Liver (tissue), 9 donors: ENCODE results near the gene RBM20. TPM values are rescaled to one million over a fixed set of nuclear protein-coding genes. Genes with fewer than 3 reads are reported as not detected.
A peak's percentile ranks its signal among the peaks of the same experiment; 100 is the strongest.

Source experiments
- DNase-seq: peaks from one replicate; pipeline ENCODE4 v3.0.0-alpha.2; 2017; ENCODE audit warnings: low spot score
- H3K27ac ChIP-seq, 2 donors: one replicate each; pipeline ENCODE4 v1.7.0; 2013; ENCODE audit warnings: inconsistent platforms in 2 of 2, low read length in 2 of 2, control low read depth in 1 of 2, low read depth in 1 of 2, mild to moderate bottlenecking in 1 of 2
- H3K27me3 ChIP-seq, 4 donors: one replicate each; pipeline versions ENCODE4 v1.6.1 to v1.7.0; 2013; ENCODE audit warnings: low read length in 3 of 4, inconsistent platforms in 1 of 4, mild to moderate bottlenecking in 1 of 4, moderate library complexity in 1 of 4; ENCODE audit not compliant: control insufficient read depth in 4 of 4, insufficient read depth in 4 of 4
- H3K36me3 ChIP-seq, 4 donors: one replicate each; pipeline versions ENCODE4 v1.6.1 to v1.7.0; 2013; ENCODE audit warnings: low read length in 3 of 4, mild to moderate bottlenecking in 3 of 4, low read depth in 1 of 4, moderate library complexity in 1 of 4; ENCODE audit not compliant: control insufficient read depth in 4 of 4, insufficient read depth in 3 of 4
- H3K4me1 ChIP-seq, 4 donors: one replicate each; pipeline versions ENCODE4 v1.6.1 to v1.7.0; 2013; ENCODE audit warnings: low read length in 3 of 4, mild to moderate bottlenecking in 3 of 4, moderate library complexity in 1 of 4; ENCODE audit not compliant: control insufficient read depth in 4 of 4, insufficient read depth in 4 of 4
- H3K4me3 ChIP-seq, 3 donors: one replicate each; pipeline versions ENCODE4 v1.6.1 to v1.7.0; 2013; ENCODE audit warnings: low read length in 3 of 3, control low read depth in 1 of 3, low read depth in 1 of 3, mild to moderate bottlenecking in 1 of 3
- H3K9ac ChIP-seq, 2 donors: one replicate each; pipeline ENCODE4 v1.7.0; 2013; ENCODE audit warnings: low read length in 2 of 2, mild to moderate bottlenecking in 2 of 2, moderate library complexity in 2 of 2, control low read depth in 1 of 2, low read depth in 1 of 2
- H3K9me3 ChIP-seq, 4 donors: one replicate each; pipeline versions ENCODE4 v1.6.1 to v1.7.0; 2013; ENCODE audit warnings: low read length in 3 of 4; ENCODE audit not compliant: control insufficient read depth in 4 of 4
- ATF3 ChIP-seq: IDR thresholded peaks from 2 replicates; pipeline ENCODE4 v1.6.1; 2016; ENCODE audit warnings: antibody characterized with exemption
- EGR1 ChIP-seq, 2 donors: IDR thresholded peaks; 2 replicates each; pipeline ENCODE4 v1.6.1; 2016 to 2018; ENCODE audit warnings: antibody characterized with exemption in 2 of 2, low read depth in 2 of 2
- FOXA1 ChIP-seq: IDR thresholded peaks from 2 replicates; pipeline ENCODE4 v1.6.1; 2016; ENCODE audit warnings: antibody characterized with exemption
- FOXA2 ChIP-seq: IDR thresholded peaks from 2 replicates; pipeline ENCODE4 v1.6.1; 2016; ENCODE audit warnings: antibody characterized with exemption
- GABPA ChIP-seq, 2 donors: IDR thresholded peaks in 1 of 2; conservative IDR thresholded peaks in 1 of 2; 2 replicates each; pipeline ENCODE4 v1.6.1; 2016; ENCODE audit warnings: antibody characterized with exemption in 2 of 2, mild to moderate bottlenecking in 1 of 2, moderate library complexity in 1 of 2
- HNF4G ChIP-seq: IDR thresholded peaks from 2 replicates; pipeline ENCODE4 v1.6.1; 2016; ENCODE audit warnings: antibody characterized with exemption
- JUND ChIP-seq, 2 donors: IDR thresholded peaks; 2 replicates each; pipeline ENCODE4 v1.6.1; 2016; ENCODE audit warnings: antibody characterized with exemption in 2 of 2
- NR2F2 ChIP-seq: IDR thresholded peaks from 2 replicates; pipeline ENCODE4 v1.6.1; 2016; ENCODE audit warnings: antibody characterized with exemption
- SP1 ChIP-seq: IDR thresholded peaks from 2 replicates; pipeline ENCODE4 v1.6.1; 2018; ENCODE audit warnings: antibody characterized with exemption, mild to moderate bottlenecking
- TAF1 ChIP-seq: conservative IDR thresholded peaks from 2 replicates; pipeline ENCODE4 v1.6.1; 2016; ENCODE audit warnings: antibody characterized with exemption, mild to moderate bottlenecking
- YY1 ChIP-seq: IDR thresholded peaks from 2 replicates; pipeline ENCODE4 v1.6.1; 2016; ENCODE audit warnings: antibody characterized with exemption, mild to moderate bottlenecking
- WGBS: extraction: QIAGEN DNeasy Blood & Tissue Kit; methylation state at CpG from one replicate; pipeline ENCODE4 v1.1.7; 2013; 5-methylcytosine and 5-hydroxymethylcytosine counted together
- polyA plus RNA-seq, 2 donors: library from polyadenylated mRNA; stranded (reverse) in 1 of 2; unstranded in 1 of 2; fragments of 200-250 nt in 1 of 2; fragments of >200 nt in 1 of 2; fragmentation: Nextera tagmentation in 1 of 2; extraction: Ambion mirVana in 1 of 2; gene quantifications; one replicate each; pipeline versions ENCODE4 v1.2.1 to v1.2.3, GENCODE V29; 2013 to 2015
- total RNA-seq, 2 donors: library from RNA; depleted of rRNA; stranded (reverse); fragments of >200 nt; gene quantifications; one replicate each; pipeline ENCODE4 v1.2.3, GENCODE V29; 2014
- TF ChIP-seq, protein P1 (sequence below): fragments of 150-350 bp; IDR thresholded peaks from 2 replicates; pipeline ENCODE4 v1.5.1; 2017; ENCODE audit warnings: improper control_type of control experiment, low read depth, low read length; ENCODE audit not compliant: missing input control
- TF ChIP-seq, protein P2 (sequence below): IDR thresholded peaks from 2 replicates; pipeline ENCODE4 v1.6.1; 2016; ENCODE audit warnings: antibody characterized with exemption
- TF ChIP-seq, protein P3 (sequence below): IDR thresholded peaks from 2 replicates; pipeline ENCODE4 v1.6.1; 2016; ENCODE audit warnings: antibody characterized with exemption
- TF ChIP-seq, protein P4 (sequence below): IDR thresholded peaks from 2 replicates; pipeline ENCODE4 v1.6.1; 2016; ENCODE audit warnings: antibody characterized with exemption, mild to moderate bottlenecking
- donor health status: healthy.
- donor health status: healthy.
- donor health status: healthy.
- donor health status: healthy.
- donor health status: healthy.

The RBM20 gene
- under 1 TPM; 0.05 to 0.08 TPM for total RNA-seq
- under 1 TPM in 1 of 2 donors, not detected in 1; 0.03 TPM for polyA plus RNA-seq

DNA sequence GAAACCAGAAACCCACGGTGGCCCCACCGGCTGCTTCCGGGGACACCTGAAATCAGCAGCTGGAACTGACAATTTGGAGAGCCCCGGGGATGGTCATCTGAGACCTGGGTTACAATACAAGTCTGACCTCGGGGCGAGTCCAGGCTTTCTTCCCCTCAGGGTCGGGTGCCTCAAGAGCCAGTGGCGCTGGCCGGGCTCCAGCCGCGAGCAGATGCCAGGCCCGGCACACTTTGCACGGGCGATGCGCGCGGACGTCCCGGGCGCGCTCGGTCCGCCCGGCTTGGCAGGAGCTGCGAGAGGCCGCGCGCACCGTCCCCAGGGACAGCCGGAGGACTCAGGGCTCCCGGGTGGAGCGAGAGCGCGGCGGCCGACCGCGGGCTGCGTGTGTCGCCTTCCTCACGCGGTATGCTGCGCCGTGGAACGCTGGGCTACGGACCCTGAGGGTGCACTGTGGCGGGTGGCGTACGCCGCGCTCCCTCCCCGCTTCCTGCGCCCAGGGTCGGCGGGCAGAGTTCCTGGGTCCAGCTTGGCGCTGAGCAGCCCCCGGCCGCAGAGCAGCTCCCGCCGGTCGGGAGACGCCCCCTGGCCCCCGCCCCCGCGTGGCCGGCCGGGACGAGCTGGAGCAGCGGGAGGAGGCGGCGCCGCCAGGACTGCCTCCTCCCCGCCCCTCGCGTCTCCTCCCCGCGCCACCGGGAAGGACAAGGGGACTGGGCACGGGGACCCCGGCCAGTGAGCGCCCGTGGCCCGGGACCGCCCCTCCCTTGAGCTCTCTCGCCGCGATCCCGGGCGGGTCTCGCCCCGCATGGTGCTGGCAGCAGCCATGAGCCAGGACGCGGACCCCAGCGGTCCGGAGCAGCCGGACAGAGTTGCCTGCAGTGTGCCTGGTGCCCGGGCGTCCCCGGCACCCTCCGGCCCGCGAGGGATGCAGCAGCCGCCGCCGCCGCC, at the start of gene RBM20:
RBM20 (plus strand) TSS at position 684 of the 945 bp plus-strand sequence; CDS start at position 803, 119 bp downstream.
- no peak for DNase-seq
- Histone ChIP-seq H3K9ac (no peak within 1 kb of the TSS), H3K4me1 (peaks cover 3 to 22% (median 17%) of the 10 kb centered on the region in 4 donors), H3K36me3 (no peaks in the 10 kb centered on the region), H3K27me3 (peaks cover 0 to 25% (median 12%) of the 10 kb centered on the region in 4 donors), H3K9me3 (no peaks in the 10 kb centered on the region), H3K27ac (no peak within 1 kb of the TSS), H3K4me3 (peak within 1 kb of the TSS; percentile 31 to 65 (median 62))
- 1% methylated on average over 106 of the region's 106 CpGs for WGBS
- TF ChIP-seq JUND (IDR thresholded peaks at IDR 0.05) (no peak), YY1 (no peak), TAF1 (no peak)

- 81% methylated on average over 2 of the region's 2 CpGs for WGBS
- Histone ChIP-seq H3K9ac (no peak overlapping the region), H3K9me3 (no peaks in the 10 kb centered on the region), H3K27ac (no peak overlapping the region), H3K36me3 (peaks cover 0 to 40% (median 29%) of the 10 kb centered on the region in 4 donors), H3K27me3 (no peaks in the 10 kb centered on the region), H3K4me1 (no peaks in the 10 kb centered on the region), H3K4me3 (no peak overlapping the region)
- TF ChIP-seq GABPA (IDR thresholded peaks at IDR 0.05 in 1 of 2, conservative IDR thresholded peaks at IDR 0.05 in 1 of 2) (no peak), NR2F2 (no peak), JUND (IDR thresholded peaks at IDR 0.05) (no peak), ATF3 (no peak), TAF1 (no peak), EGR1 (IDR thresholded peaks at IDR 0.05; ENCODE audit: low read depth in 2 of 2) (no peak), FOXA2 (no peak), YY1 (no peak), FOXA1 (no peak), SP1 (no peak), HNF4G (no peak)
- TF ChIP-seq, protein P1, sequence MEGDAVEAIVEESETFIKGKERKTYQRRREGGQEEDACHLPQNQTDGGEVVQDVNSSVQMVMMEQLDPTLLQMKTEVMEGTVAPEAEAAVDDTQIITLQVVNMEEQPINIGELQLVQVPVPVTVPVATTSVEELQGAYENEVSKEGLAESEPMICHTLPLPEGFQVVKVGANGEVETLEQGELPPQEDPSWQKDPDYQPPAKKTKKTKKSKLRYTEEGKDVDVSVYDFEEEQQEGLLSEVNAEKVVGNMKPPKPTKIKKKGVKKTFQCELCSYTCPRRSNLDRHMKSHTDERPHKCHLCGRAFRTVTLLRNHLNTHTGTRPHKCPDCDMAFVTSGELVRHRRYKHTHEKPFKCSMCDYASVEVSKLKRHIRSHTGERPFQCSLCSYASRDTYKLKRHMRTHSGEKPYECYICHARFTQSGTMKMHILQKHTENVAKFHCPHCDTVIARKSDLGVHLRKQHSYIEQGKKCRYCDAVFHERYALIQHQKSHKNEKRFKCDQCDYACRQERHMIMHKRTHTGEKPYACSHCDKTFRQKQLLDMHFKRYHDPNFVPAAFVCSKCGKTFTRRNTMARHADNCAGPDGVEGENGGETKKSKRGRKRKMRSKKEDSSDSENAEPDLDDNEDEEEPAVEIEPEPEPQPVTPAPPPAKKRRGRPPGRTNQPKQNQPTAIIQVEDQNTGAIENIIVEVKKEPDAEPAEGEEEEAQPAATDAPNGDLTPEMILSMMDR, result no peak
- TF ChIP-seq, protein P2, sequence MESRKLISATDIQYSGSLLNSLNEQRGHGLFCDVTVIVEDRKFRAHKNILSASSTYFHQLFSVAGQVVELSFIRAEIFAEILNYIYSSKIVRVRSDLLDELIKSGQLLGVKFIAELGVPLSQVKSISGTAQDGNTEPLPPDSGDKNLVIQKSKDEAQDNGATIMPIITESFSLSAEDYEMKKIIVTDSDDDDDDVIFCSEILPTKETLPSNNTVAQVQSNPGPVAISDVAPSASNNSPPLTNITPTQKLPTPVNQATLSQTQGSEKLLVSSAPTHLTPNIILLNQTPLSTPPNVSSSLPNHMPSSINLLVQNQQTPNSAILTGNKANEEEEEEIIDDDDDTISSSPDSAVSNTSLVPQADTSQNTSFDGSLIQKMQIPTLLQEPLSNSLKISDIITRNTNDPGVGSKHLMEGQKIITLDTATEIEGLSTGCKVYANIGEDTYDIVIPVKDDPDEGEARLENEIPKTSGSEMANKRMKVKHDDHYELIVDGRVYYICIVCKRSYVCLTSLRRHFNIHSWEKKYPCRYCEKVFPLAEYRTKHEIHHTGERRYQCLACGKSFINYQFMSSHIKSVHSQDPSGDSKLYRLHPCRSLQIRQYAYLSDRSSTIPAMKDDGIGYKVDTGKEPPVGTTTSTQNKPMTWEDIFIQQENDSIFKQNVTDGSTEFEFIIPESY, result no peak
- TF ChIP-seq, protein P3, sequence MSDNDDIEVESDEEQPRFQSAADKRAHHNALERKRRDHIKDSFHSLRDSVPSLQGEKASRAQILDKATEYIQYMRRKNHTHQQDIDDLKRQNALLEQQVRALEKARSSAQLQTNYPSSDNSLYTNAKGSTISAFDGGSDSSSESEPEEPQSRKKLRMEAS, result no peak
- TF ChIP-seq, protein P4, sequence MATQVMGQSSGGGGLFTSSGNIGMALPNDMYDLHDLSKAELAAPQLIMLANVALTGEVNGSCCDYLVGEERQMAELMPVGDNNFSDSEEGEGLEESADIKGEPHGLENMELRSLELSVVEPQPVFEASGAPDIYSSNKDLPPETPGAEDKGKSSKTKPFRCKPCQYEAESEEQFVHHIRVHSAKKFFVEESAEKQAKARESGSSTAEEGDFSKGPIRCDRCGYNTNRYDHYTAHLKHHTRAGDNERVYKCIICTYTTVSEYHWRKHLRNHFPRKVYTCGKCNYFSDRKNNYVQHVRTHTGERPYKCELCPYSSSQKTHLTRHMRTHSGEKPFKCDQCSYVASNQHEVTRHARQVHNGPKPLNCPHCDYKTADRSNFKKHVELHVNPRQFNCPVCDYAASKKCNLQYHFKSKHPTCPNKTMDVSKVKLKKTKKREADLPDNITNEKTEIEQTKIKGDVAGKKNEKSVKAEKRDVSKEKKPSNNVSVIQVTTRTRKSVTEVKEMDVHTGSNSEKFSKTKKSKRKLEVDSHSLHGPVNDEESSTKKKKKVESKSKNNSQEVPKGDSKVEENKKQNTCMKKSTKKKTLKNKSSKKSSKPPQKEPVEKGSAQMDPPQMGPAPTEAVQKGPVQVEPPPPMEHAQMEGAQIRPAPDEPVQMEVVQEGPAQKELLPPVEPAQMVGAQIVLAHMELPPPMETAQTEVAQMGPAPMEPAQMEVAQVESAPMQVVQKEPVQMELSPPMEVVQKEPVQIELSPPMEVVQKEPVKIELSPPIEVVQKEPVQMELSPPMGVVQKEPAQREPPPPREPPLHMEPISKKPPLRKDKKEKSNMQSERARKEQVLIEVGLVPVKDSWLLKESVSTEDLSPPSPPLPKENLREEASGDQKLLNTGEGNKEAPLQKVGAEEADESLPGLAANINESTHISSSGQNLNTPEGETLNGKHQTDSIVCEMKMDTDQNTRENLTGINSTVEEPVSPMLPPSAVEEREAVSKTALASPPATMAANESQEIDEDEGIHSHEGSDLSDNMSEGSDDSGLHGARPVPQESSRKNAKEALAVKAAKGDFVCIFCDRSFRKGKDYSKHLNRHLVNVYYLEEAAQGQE, result no peak
- no peak for DNase-seq
Measured at GRCh38 chr10:110597476-110597875, 46.7 kb upstream of the RBM20 start.
